Measurements from ENCODE around the gene ZMAT5.

Gene ZMAT5

GRCh38 chr22:29683536-29683935 is 83.3 kb downstream of the ZMAT5 start:
- DNase-seq (ENCODE audit: low spot score) = no peak

Measured in SW480 (cell line).